ENCODE data around the gene STXBP4.

DNA sequence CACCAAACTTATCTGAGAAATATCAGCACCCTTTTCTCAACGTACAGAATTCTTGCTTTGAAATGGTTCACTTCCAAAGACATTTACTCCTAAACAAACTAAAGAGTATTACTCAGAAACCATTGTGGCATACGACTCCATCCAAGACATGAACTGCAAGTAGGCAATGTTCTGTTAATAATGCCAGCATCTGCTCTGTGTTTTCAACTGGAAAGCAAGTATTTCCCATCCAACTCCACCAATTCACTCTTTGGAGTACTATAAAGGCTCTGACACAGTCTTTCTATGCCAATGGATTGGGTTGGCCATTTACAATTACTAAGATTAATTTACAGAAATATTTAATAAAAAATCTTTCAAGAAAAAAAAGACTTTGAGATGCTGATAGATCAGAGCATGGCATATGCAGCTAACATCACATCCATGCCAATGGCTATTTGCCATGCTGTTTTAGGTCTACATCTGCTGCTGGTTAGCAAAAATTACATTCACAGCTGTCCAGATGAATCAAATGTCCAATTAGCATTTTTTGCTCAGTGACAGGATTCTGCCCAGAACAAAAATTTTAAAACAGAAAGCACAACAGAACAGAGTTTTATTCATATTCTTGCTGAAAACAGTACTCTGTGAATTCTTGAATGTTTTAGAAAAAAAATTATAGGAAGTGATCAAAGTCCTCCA lies 230.3 kb downstream of the STXBP4 start:
- TF ChIP-seq EZH2 (IDR thresholded peaks at IDR 0.05; ENCODE audit: borderline replicate concordance, low read depth, low read length, severe bottlenecking) (no peak), POLR2A (IDR thresholded peaks at IDR 0.05; ENCODE audit: low read depth, low read length) (no peak)
- TF ChIP-seq, protein P1, sequence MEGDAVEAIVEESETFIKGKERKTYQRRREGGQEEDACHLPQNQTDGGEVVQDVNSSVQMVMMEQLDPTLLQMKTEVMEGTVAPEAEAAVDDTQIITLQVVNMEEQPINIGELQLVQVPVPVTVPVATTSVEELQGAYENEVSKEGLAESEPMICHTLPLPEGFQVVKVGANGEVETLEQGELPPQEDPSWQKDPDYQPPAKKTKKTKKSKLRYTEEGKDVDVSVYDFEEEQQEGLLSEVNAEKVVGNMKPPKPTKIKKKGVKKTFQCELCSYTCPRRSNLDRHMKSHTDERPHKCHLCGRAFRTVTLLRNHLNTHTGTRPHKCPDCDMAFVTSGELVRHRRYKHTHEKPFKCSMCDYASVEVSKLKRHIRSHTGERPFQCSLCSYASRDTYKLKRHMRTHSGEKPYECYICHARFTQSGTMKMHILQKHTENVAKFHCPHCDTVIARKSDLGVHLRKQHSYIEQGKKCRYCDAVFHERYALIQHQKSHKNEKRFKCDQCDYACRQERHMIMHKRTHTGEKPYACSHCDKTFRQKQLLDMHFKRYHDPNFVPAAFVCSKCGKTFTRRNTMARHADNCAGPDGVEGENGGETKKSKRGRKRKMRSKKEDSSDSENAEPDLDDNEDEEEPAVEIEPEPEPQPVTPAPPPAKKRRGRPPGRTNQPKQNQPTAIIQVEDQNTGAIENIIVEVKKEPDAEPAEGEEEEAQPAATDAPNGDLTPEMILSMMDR (IDR thresholded peaks at IDR 0.05; ENCODE audit: extremely low read depth in 1 of 2, insufficient read depth in 1 of 2, low read depth in 1 of 2, low read length in 2 of 2) = no peak
- TF ChIP-seq, protein P2, sequence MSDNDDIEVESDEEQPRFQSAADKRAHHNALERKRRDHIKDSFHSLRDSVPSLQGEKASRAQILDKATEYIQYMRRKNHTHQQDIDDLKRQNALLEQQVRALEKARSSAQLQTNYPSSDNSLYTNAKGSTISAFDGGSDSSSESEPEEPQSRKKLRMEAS (IDR thresholded peaks at IDR 0.05; ENCODE audit: insufficient read depth, insufficient read length) = no peak
